HG02571 (cell line): ENCODE data around the gene SLC36A1.
A peak's percentile ranks its signal among the peaks of the same experiment; 100 is the strongest.

Experiments
- ATAC-seq: cut with Tn5 transposase; IDR thresholded peaks from one replicate; pipeline ENCODE4 v1.9.1; 2021; ENCODE audit warnings: mild to moderate bottlenecking, moderate library complexity; ENCODE audit not compliant: unreplicated experiment

The SLC36A1 gene

GRCh38 chr5:151451626-151452520 lies 4.5 kb downstream of the SLC36A1 start:
- peak; percentile 52 for ATAC-seq

GRCh38 chr5:151454166-151454565 lies 6.8 kb downstream of the SLC36A1 start:
- no peak for ATAC-seq

- no peak for ATAC-seq
Measured at GRCh38 chr5:151454889-151455288, 7.5 kb downstream of the SLC36A1 start.

- no peak for ATAC-seq
Measured at GRCh38 chr5:151456321-151456940, 9.0 kb downstream of the SLC36A1 start.

GRCh38 chr5:151458314-151458713 lies 10.9 kb downstream of the SLC36A1 start:
- ATAC-seq = no peak

GRCh38 chr5:151459680-151460324 lies 12.4 kb downstream of the SLC36A1 start:
- no peak for ATAC-seq

- peak; percentile 94 for ATAC-seq
Measured at GRCh38 chr5:151461312-151461711, 13.9 kb downstream of the SLC36A1 start.

GRCh38 chr5:151463137-151464029 lies 16.0 kb downstream of the SLC36A1 start:
- ATAC-seq = no peak

GRCh38 chr5:151464101-151464500 lies 16.7 kb downstream of the SLC36A1 start:
- no peak for ATAC-seq

GRCh38 chr5:151465476-151465875 lies 18.1 kb downstream of the SLC36A1 start:
- ATAC-seq = no peak

- no peak for ATAC-seq
Measured at GRCh38 chr5:151467576-151467975, 20.2 kb downstream of the SLC36A1 start.

- ATAC-seq = no peak
Measured at GRCh38 chr5:151469386-151469785, 22.0 kb downstream of the SLC36A1 start.

- no peak for ATAC-seq
Measured at GRCh38 chr5:151469992-151470391, 22.6 kb downstream of the SLC36A1 start.

GRCh38 chr5:151470439-151470838 lies 23.0 kb downstream of the SLC36A1 start:
- no peak for ATAC-seq

GRCh38 chr5:151471276-151471675 lies 23.9 kb downstream of the SLC36A1 start:
- no peak for ATAC-seq

- ATAC-seq = no peak
Measured at GRCh38 chr5:151474799-151475198, 27.4 kb downstream of the SLC36A1 start.

- ATAC-seq = no peak
Measured at GRCh38 chr5:151475388-151475787, 28.0 kb downstream of the SLC36A1 start.

GRCh38 chr5:151476016-151476415 lies 28.6 kb downstream of the SLC36A1 start:
- ATAC-seq = no peak

GRCh38 chr5:151477101-151477500 lies 29.7 kb downstream of the SLC36A1 start:
- no peak for ATAC-seq

- no peak for ATAC-seq
Measured at GRCh38 chr5:151480384-151481293, 33.2 kb downstream of the SLC36A1 start.
